ENCODE measurements around the gene UQCRC1.

GRCh38 chr3:48561045-48561736 lies 48.3 kb downstream of the UQCRC1 start:
- TF ChIP-seq YY1 (IDR thresholded peaks at IDR 0.05; ENCODE audit: insufficient read depth, insufficient read length) (no peak), ZNF274 (IDR thresholded peaks at IDR 0.05; ENCODE audit: low read depth, low read length) (no peak), SUZ12 (IDR thresholded peaks at IDR 0.05; ENCODE audit: extremely low read depth, insufficient read depth, insufficient read length) (no peak)
